ENCODE measurements around the gene TMCC1.
"Not testable (repeated sequence)": the region's sequence is repeated elsewhere in the genome, so short reads cannot be mapped to it uniquely, and the experiment has no call there.

Gene TMCC1

DNA sequence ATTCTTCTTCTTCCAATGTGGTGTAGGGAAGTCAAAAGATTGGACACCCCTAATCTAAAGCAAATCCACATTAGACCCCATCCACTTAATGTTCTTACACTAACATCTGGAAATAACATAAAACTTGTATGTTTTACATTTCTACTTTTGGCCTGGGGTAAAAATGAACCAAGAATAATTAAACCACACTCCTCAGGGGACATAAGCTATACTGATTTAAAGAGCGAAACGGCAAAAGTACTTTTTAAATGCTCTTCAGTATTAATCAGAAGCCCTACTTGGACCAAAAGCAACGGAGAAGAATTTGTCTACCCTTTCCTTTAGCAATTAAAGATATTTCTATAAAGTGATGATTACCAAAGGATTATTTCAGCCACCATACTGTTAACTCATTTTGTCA, 123.9 kb downstream of the TMCC1 start:
- no peak for DNase-seq

DNA sequence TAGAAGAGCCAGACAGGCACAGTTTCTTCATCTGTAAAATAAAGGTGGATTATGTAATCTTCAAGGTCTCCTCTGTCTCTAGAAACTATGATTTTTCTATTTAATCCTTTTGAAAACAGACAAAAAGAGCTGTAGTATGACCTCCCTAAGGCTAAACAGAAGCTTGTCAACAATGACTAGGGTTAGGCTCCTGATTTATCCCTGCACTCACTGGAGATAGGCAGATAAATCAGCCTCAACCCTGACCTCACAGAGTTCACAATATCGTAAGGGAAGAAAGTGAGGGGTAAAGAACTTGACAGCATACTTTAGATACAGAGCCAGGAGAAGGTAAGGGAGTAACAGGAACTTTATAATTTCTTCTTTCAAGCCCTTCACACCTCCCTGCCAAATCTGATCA, 124.8 kb downstream of the TMCC1 start:
- no peak for DNase-seq

DNA sequence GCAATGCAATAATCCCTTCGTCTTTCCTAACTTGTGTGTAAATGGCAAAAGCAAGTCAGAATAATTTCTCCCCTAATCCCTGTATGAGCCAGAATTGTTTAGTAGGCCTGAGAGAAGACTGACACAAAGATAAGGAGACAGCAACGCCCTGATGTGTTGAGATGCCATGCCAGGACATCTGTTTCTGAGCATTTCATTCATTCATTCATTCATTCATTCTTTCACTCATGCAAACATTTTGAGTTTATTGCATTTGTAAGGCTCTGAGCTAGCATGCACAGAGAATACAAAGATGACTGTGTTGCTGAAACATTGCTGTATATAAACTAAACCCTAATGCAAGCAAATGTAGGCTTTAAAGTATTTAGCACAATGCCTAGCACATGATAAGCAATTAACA, 127.4 kb downstream of the TMCC1 start:
- peak; percentile 18 for DNase-seq

DNA sequence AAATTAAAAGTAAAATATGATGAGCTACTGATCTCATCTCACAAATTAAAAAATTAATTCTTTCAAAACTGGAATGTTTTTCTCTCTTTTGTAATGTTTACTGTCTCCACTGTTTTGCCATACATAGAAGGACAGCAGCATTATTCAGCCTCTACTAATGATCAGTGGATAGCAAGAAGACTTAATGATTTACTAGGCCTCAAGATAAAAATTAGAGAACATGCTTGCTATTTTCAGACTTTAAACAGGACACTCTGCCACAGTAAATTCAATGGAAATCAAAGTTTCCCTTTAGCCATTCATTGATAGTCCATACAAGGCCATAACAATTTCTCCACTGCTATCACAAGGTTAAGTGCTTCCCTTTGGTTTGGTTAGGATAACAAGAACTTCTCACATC, 129.4 kb downstream of the TMCC1 start:
- no peak for DNase-seq

DNA sequence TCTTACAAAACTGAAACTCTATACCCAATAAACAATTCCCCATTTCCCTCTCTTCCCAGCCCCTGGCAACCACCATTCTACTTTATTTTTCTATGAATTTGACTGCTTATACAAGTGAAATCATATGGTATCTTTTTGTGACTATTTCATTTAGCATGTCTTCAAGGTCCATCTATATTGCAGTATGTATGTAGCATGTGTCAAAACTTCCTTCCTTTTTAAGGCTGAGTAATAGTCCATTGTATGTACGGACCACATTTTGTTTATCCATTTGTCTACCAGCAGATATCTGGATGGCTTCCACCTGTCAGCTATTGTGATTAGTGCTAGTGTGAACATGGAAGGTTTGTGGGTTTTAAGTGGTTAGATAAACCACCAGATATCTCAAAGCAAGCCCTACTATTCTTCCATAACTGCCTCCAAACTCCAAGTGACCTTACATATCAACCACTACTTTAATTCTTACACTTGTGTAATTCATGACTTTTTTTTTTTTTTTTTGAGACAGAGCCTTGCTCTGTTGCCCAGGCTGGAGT, 134.7 kb downstream of the TMCC1 start:
- DNase-seq = peak; percentile 43

DNA sequence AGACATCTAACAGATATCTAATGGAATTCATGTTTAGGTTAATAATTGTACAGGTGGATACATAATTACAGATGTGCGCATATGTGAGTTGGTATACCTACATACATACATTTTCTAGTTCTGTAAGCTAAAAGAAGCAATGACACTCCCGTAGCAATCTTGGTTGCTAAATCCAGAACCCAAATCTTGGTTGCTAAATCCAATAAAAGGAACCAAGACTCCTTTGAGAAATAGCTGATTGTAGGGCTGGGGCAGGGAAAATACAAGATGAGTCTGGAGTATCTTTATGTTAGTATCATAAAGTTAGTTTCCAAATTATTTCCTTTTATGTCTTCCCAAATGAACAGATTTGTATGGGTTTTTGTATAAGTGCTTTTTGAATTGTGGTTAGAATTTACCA, 135.2 kb downstream of the TMCC1 start:
- no peak for DNase-seq

DNA sequence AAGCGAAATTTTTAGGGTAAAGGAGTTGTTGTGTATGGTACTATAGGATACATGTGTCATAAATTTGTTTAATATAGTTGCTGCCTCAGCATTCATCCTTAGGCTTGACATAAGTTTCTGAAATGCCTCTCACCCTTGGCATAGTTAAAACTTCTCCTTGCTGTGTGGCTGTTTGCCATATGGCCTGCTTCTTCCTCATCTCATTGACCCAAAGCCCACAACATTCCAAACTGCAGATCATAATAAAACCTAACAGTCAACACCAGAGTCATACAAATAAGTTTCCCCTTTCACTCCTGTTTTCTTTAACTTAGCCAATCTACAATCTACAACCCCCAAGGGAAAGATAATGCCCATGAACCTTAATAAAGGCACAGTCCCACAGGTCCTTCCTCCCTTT, 136.6 kb downstream of the TMCC1 start:
- DNase-seq = no peak

DNA sequence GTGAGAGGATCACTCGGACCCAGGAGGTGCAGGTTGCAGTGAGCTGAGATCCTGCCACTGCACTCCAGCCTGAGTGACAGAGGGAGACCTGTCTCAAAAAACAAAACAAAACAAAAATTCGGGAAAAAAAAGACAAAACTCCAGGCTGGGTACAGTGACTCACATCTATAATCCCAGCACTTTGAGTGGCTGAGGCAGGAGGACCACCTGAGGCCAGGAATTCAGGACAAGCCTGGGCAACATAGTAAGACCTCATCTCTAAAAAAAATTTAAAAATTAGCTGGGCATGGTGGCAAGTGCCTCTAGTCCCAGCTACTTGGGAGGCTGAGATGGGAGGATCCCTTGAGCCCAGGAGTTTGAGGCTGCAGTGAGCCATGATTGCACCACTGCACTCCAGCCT, 142.4 kb downstream of the TMCC1 start:
- DNase-seq = not testable (repeated sequence)

DNA sequence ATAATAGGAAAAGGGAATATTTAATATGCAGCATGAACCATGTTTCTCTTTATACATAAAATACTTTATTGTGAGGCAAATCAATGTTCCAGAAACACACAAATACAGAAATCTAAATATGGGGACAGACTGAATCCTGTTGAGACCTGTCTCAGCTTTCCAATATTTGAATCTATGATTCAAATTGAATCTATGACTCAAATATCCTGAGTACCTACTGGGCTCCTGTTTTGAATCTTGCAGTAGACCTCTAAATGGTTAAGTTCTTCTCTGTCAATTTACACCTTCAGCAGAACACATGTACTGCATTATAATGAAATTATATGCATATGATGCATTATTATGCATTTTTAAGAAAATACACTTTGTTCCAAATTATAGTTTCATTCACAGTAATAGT, 143.8 kb downstream of the TMCC1 start:
- no peak for DNase-seq

DNA sequence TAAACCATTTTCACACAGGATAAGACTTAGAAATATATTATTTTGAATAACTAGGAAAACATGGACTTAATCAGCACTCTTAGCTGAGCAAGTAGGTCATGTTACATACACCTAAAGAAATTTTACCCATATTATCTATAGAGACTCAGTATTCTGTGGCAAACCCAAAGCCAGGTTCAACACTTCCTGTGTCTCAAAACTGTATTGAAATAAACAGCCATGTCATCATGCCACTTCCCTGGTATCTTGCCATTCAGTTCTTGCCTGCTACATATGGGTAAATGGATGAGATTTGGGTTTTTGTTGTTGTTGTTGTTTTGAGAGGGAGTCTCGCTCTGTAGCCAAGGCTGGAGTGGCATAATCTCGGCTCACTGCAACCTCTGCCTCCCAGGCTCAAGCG, 145.5 kb downstream of the TMCC1 start:
- DNase-seq = no peak

DNA sequence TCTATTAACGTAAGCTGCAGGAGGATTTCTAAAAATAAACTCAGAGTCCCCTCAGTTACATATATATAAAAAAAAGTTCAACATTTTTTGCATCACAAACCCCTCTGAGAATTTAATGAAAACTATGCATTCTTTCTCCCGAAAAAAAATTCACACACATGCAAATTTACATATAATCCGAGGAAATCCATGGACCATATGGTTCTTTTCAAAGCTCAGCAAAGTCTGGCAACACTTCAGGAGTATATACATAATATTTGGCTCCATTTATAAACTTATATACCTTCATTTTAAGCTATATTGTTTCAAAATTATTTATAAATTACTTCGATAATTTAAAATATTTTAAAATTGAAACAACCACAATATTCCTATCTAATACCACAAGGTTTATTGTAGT, 146.4 kb downstream of the TMCC1 start:
- DNase-seq = no peak

DNA sequence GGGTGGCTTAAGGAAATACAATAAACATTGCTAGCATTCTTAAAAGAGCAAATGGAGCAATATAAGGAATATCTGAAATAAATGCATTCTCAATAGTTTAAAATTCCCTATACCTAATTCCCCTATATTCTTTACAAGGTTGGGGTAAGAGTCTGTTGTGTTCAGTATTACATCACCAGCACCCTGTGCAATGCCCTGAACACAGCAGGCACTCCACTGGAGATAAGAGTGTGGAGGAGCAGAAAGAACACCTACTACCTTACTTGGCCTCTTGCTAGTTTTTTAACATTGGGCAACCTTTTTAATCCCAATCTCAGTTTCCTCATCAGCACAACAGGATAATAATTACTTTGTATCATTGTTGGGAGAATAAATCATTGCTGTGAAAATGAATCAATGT, 146.9 kb downstream of the TMCC1 start:
- no peak for DNase-seq

DNA sequence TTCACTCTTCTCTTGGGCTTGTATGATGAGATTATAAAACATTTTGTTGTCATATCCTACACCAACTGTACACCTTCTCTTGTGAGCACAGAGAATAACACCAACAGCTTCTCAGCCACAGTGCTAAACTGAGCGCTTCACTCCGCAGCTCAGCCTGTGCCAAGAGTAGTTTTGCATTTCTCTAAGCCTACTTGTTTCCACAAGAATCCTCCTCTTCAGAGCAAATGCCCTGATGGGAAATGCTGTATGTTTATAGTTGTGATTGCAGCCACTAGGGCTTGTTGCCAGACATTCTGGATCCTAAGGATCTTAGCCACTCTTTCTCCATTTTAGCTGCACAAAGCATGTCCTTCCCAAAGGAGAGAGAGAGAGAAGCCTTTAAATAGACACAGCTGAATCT, 148.3 kb downstream of the TMCC1 start:
- no peak for DNase-seq

DNA sequence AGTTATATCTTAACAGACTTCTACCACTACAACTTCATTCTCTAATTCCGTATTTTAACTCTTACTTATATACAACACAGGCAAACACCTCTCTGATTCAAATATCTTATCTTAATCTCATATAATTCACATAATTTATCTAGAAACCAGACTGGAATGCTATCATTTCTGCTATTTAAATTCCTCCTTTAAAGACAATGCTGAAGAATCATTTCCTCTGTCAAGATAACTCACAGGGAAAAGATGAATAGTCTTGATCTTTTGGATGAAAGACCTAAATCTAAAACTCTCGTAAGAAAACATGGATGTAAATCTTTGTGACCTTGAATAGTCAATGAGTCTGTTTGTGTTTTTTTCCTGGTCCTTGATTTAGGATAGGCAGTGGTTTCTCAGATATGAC, 151.7 kb downstream of the TMCC1 start:
- no peak for DNase-seq

DNA sequence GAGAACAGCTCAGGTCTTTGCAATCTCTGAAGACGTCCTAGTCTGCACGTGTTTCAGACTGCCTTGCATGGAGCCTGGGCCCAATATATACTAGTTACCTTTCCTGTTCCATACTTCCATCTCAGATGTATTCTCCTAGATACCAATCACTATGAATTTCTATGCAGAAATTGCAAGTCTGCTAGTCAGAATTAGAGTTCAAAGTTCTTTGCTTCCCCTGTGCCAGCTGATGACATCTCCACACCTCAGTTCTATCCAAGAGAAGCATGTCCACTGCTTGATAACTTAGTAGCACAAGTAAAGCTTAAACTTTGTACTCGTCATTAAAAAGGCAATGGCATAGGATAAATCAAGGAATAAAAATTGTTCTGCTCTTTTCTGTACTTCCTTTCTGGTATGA, 153.4 kb downstream of the TMCC1 start:
- DNase-seq = no peak

DNA sequence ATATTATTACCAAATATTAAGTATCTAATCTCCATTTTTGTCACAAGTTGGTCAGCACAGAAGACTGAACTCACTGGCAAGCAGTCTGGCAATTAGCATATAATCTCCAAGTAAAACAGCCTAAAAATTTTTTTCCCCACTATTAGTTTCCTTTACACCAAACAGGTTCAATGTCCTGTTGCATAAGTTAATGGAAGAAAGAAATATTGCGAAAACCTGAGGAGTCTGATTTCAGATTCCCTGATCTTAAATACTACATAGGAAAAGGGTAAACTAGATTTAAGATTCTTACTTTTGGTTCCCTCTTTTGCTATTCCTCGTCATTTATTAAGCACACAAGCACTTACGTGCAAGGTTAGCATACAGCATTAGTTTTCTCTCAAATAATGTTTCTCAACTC, 153.9 kb downstream of the TMCC1 start:
- no peak for DNase-seq

DNA sequence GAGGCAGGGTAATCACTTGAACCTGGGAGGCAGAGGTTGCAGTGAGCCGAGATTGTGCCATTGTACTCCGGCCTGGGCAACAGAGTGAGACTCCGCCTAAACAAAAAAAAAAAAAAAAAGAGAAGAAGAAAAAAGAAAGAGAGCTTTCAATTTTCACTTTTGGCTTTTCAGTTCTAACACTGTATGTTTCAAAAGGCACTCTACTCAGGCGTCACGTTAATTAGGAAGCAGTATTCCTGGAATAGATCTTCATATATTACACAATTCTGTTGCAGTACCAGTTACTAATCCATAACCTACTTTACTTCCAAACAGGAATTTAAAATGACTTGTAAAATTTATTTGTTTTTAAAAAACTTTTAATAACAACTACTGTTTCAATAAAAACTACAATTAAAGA, 155.3 kb downstream of the TMCC1 start:
- no peak for DNase-seq

DNA sequence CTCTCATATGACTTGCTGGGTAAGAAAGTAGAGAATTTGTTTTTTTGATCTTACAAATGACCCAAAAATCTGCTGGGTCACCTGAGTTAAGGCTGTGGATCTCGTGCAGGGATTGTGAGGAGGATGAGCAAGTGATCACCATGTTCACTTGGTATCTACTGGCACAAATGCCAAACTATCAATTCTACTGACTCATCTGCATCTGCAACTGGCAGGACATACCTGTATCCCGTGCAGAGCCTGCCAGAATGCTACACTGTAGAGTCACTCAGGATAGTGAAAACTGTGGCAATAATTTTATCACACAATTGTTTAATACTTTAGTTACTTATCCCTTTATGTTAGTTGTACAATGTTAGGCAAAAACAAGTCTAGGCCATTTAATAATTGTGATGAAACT, 157.4 kb downstream of the TMCC1 start:
- no peak for DNase-seq

DNA sequence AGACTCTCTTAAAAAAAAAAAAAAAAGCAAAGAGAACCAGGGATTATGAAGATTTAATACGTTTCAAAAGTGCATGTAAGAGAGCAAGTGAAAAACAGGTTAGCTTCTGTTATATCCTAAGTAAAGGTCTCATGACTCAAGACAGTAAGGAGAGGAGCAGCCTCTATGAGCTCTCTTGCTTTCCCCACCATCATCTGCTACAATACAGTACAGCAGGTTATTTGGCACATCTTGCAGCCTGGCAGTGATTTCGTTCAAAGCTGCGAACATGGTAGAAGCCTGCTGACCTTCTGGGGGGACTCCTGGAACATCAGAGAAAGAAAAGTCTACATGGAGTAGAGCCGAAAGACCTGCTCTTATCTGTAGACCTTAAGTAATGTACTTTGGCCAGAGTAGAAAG, 157.9 kb downstream of the TMCC1 start:
- no peak for DNase-seq

DNA sequence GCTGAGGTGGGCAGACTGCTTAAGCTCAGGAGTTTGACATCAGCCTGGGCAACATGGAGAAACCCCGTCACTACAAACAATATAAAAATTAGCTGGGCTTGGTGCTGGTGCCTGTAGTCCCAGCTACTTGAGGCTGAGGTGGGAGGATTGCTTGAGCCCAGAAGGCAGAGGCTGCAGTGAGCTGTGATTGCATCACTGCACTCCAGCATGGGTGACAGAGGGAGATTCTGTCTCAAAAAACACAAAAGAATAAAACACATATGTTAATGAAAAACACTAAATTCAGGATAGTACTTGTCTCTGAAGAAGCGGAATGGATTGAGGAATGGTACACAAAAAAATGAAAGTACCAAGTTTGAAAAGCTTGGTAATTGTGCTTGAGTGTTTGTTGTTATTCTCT, 159.1 kb downstream of the TMCC1 start:
- no peak for DNase-seq

DNA sequence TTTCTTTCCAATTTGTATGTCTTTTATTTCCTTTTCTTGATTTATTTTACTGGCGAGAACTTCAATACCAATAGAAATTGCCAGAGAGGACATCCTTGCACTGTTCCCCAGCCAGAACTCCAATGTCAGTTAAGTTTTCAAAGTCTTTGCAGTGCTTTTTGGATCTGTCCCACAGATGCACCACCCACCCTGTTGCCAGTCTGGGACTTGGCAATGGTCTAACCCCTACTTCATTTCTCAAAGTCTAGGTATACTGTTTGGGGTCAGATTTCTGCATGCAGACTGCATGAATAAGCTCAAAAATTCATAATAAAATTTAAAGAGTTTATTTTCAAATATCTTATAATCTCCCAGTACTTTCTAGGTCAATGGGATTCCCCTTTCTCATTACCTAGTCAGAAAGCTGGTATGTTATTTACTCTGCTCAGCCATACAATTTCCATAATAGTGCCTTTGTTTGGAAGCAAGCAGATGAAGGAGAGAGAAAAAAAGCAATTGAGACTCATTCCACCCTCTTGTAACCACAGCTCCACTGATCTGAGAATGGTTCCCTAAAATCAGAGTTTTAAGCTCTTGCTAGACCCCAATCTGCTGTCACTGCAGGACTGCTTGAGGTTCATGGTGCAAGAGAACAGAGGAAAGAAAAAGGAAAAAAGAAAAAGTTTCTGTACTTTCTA, 161.2 kb downstream of the TMCC1 start:
- DNase-seq = no peak

DNA sequence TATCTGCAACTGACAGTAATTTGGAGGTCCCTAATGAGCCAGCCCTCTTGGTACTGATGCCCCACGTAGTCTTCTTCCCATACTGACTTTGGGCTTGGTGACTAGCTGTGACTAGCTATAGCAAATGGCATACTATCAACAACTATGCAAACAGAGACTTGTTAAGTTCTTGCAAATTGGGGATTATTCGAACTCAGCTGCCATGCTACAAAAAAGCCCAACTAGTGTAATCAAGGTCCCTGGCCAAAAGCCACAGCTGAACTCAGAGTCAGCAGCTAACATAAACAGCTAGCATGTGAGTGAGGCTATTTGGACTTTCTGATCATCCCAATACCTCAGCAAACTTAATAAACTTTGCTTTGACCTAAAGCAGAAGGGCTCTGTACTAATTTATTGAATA, 165.8 kb downstream of the TMCC1 start:
- no peak for DNase-seq

DNA sequence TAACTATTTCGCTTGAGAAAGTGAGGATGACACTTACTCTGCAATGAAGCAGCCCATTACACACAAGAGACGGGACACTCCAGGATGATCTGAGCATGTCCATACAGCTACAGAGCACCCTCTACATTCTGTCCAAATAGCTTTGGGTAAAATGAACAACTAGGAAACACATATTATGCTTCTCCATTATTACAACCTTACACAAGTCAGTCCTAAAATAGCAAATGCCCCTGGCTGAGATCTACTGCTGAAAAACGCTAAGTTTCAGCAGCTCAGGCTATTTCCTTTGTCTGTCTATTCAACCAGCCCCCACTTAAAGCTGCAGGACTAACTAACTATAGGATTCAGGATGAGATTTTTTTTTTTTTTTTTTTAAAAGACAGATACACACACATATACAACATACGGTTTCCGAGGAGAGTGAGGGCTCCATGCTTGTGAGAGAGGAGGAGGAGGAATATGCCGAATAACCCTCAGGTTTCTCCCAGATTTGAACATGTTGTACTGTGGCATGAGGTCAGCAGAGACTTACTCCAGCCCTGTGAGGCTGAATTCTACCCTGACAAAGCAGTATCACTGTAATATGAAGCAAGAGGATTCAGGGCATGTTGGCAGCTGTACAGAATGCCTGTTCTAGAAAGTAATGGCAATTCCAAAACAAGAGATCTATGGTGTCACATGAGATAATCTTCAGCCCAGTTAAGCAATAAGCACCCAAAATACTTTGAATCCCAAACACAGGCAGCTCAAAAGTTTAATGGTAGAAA, 169.8 kb downstream of the TMCC1 start:
- DNase-seq = no peak

DNA sequence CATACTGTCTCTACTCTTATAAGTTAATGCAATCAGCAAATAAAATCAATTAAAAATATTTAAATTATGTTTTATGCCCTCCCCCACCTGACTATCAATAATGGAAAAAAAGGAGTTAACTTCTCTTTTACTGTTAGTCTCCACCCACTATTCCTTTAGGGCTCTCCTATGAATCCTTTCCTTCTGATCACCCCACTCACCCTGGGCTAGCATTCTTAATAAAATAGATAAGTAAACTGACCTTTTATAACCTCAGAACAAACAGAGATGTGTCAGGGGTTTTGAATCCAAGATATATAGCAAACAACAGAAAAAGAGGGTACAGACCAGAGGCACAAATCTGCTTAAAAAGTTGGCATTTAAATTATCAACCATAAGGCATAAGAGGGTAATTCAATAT, 171.0 kb downstream of the TMCC1 start:
- DNase-seq = no peak

DNA sequence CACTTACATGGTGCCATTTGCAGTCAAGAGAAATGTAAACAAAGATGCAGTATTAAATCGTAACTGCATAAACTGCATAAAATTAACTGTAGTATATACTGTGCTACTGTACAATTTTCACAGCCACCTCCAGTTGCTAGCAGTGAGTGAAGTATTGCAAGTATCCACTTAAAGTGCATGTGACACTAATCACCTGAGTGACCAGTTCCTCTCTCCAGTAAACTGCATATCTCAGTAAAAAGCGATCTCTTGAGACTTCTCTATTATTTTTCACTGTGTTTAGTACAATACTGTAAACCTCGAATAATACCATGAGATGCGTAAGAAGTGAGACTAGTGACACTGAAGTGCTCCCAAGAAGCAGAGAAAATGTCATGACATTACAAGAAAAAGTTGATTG, 175.3 kb downstream of the TMCC1 start:
- DNase-seq = no peak
